ENCODE measurements around the gene SLC5A8.

GRCh38 chr12:101111441-101111840 is 98.6 kb downstream of the SLC5A8 start:
- TF ChIP-seq IRF1 (CRISPR knock-in tag; IDR thresholded peaks at IDR 0.05; ENCODE audit: borderline replicate concordance) (no peak), ZNF318 (IDR thresholded peaks at IDR 0.05; ENCODE audit: borderline replicate concordance in 1 of 2, low read depth in 1 of 2) (no peak), MTF1 (CRISPR knock-in tag; IDR thresholded peaks at IDR 0.05; ENCODE audit: borderline replicate concordance) (no peak), REST (IDR thresholded peaks at IDR 0.05; ENCODE audit: borderline replicate concordance) (no peak), REST (CRISPR knock-in tag; IDR thresholded peaks at IDR 0.05; ENCODE audit: low read depth) (no peak), POLR2A (conservative IDR thresholded peaks at IDR 0.05) (no peak), RAD21 (CRISPR knock-in tag; conservative IDR thresholded peaks at IDR 0.05 in 1 of 2, IDR thresholded peaks at IDR 0.05 in 1 of 2) (no peak), CTCF (IDR thresholded peaks at IDR 0.05 in 2 of 3, conservative IDR thresholded peaks at IDR 0.05 in 1 of 3; ENCODE audit: insufficient read depth in 2 of 3, low read depth in 1 of 3, low read length in 3 of 3) (no peak), PREB (CRISPR knock-in tag; IDR thresholded peaks at IDR 0.05) (no peak)
